Endothelial cell of umbilical vein (primary cell): ENCODE data around the gene NT5C1A. TPM values are rescaled to one million over a fixed set of nuclear protein-coding genes. Genes with fewer than 3 reads are reported as not detected.

Experiments
- BruUV-seq: library from RNA; stranded (reverse); fragments of 400-500 nt; replicated peaks from 2 replicates; lab custom pipeline; 2021; lab: Mats Ljungman, UMichigan
- CTCF ChIA-PET: fragments of 300-600, 350-600 bp; sonication (Branson Sonifier 250); formaldehyde crosslinking; loops from one replicate; lab custom pipeline; 2021; ENCODE audit warnings: antibody characterized with exemption, inconsistent platforms; lab: Charles Lee
- POLR2A ChIA-PET: fragments of 300-600, 350-600 bp; sonication (Branson Sonifier 250); formaldehyde crosslinking; loops from one replicate; lab custom pipeline; 2021; ENCODE audit warnings: antibody characterized with exemption, inconsistent platforms; lab: Charles Lee
- DNase-seq: peaks from one replicate; pipeline ENCODE4 v3.0.0-alpha.2; 2011; ENCODE audit warnings: low read depth, low spot score
- FAIRE-seq: peaks from 2 replicates; lab custom pipeline; 2011; peaks lifted over from hg19 to GRCh38; lab: Jason Lieb, UNC
- H2AFZ ChIP-seq: 2 replicates; pipeline ENCODE4 v1.6.0; 2012; ENCODE audit warnings: low read depth, low read length, control low read depth, inconsistent platforms
- H3K27ac ChIP-seq: 2 replicates; pipeline ENCODE4 v1.5.1; 2011; ENCODE audit warnings: low read depth, mild to moderate bottlenecking, control low read depth, low read length, moderate library complexity; ENCODE audit not compliant: insufficient read depth
- H3K27me3 ChIP-seq, 2 experiments: 2 replicates each; pipeline versions ENCODE4 v1.6.0 to v1.6.1; 2011; ENCODE audit warnings: low read length in 2 of 2, mixed read lengths in 1 of 2; ENCODE audit not compliant: control insufficient read depth in 2 of 2, insufficient read depth in 2 of 2
- H3K36me3 ChIP-seq, 2 experiments: 2 replicates in 1 of 2; 3 replicates in 1 of 2; pipeline ENCODE4 v1.5.1; 2011; ENCODE audit warnings: low read length in 2 of 2, mild to moderate bottlenecking in 1 of 2, moderate library complexity in 1 of 2; ENCODE audit not compliant: control insufficient read depth in 2 of 2, insufficient read depth in 2 of 2; ENCODE audit errors: extremely low read depth in 1 of 2
- H3K4me1 ChIP-seq: 3 replicates; pipeline ENCODE4 v1.5.1; 2011; ENCODE audit warnings: mild to moderate bottlenecking, low read length; ENCODE audit not compliant: control insufficient read depth, insufficient read depth; ENCODE audit errors: extremely low read depth
- H3K4me2 ChIP-seq: 2 replicates; pipeline ENCODE4 v1.6.1; 2011; ENCODE audit warnings: low read length, control low read depth, mixed read lengths; ENCODE audit not compliant: insufficient read depth
- H3K4me3 ChIP-seq, 3 experiments: fragments of 200-600 bp in 1 of 3; sonication (generic), shearing (Covaris generic) in 1 of 3; replicated peaks in 1 of 3; 2 replicates each; pipeline ENCODE4 v1.5.1; 2011 to 2016; ENCODE audit warnings: control low read depth in 3 of 3, low read length in 3 of 3, mild to moderate bottlenecking in 2 of 3, inconsistent platforms in 1 of 3, low read depth in 1 of 3, moderate library complexity in 1 of 3; ENCODE audit not compliant: insufficient read depth in 1 of 3
- H3K79me2 ChIP-seq: 2 replicates; pipeline ENCODE4 v1.6.0; 2012; ENCODE audit warnings: low read length, inconsistent platforms; ENCODE audit not compliant: control insufficient read depth, insufficient read depth
- H3K9ac ChIP-seq: replicated peaks from 2 replicates; pipeline ENCODE3; 2011; ENCODE audit warnings: low read length, control low read depth; ENCODE audit not compliant: insufficient read depth; ENCODE audit errors: extremely low read depth
- H3K9me1 ChIP-seq: replicated peaks from 3 replicates; pipeline ENCODE4 v1.6.0; 2011; ENCODE audit warnings: mild to moderate bottlenecking, low read length; ENCODE audit not compliant: control insufficient read depth, insufficient read depth; ENCODE audit errors: extremely low read depth
- H3K9me3 ChIP-seq: replicated peaks from 2 replicates; pipeline ENCODE4 v1.5.1; 2012; ENCODE audit warnings: low read length, inconsistent platforms; ENCODE audit not compliant: control insufficient read depth, insufficient read depth
- H4K20me1 ChIP-seq: replicated peaks from 2 replicates; pipeline ENCODE3; 2011; ENCODE audit warnings: mild to moderate bottlenecking, low read length; ENCODE audit not compliant: control insufficient read depth, insufficient read depth; ENCODE audit errors: extremely low read depth
- CTCF ChIP-seq, 2 donors: IDR thresholded peaks; 1 replicate in 1 of 2; 2 replicates in 1 of 2; pipeline ENCODE4 v1.5.1; 2011; ENCODE audit warnings: low read length in 2 of 2, mild to moderate bottlenecking in 2 of 2, moderate library complexity in 2 of 2, control low read depth in 1 of 2, inconsistent platforms in 1 of 2, low read depth in 1 of 2; ENCODE audit not compliant: insufficient read depth in 1 of 2; ENCODE audit errors: extremely low read depth in 1 of 2
- EZH2 ChIP-seq: IDR thresholded peaks from 2 replicates; pipeline ENCODE4 v1.6.1; 2012; ENCODE audit warnings: borderline replicate concordance, low read depth, mild to moderate bottlenecking, moderate library complexity, low read length, inconsistent platforms; ENCODE audit not compliant: severe bottlenecking
- FOS ChIP-seq: IDR thresholded peaks from 2 replicates; pipeline ENCODE4 v1.6.1; 2011; ENCODE audit warnings: mild to moderate bottlenecking, low read length, moderate library complexity, borderline replicate concordance; ENCODE audit not compliant: insufficient read depth
- GATA2 ChIP-seq: IDR thresholded peaks from 2 replicates; pipeline ENCODE4 v1.7.0; 2011; ENCODE audit warnings: low read depth, mild to moderate bottlenecking, moderate library complexity, mixed read lengths, low read length; ENCODE audit not compliant: insufficient read length, insufficient read depth
- JUN ChIP-seq: IDR thresholded peaks from 2 replicates; pipeline ENCODE4 v1.6.1; 2011; ENCODE audit warnings: borderline replicate concordance, low read depth; ENCODE audit not compliant: insufficient read length, insufficient read depth
- MAX ChIP-seq: IDR thresholded peaks from 2 replicates; pipeline ENCODE4 v1.6.1; 2011; ENCODE audit not compliant: insufficient read depth, insufficient read length
- MYC ChIP-seq: IDR thresholded peaks from one replicate; pipeline ENCODE4 v1.6.1; 2011; ENCODE audit warnings: mild to moderate bottlenecking, low read depth, low read length
- POLR2A ChIP-seq: IDR thresholded peaks from 2 replicates; pipeline ENCODE4 v1.6.1; 2012; ENCODE audit warnings: low read depth, mild to moderate bottlenecking, control low read depth, low read length
- POLR2AphosphoS5 ChIP-seq: IDR thresholded peaks from 2 replicates; pipeline ENCODE4 v1.6.1; 2012; ENCODE audit warnings: low read depth, mild to moderate bottlenecking, control low read depth, low read length, moderate library complexity; ENCODE audit not compliant: insufficient read depth
- dilution Hi-C: fragments of 300-500 bp; cut with MboI; formaldehyde crosslinking; loops from one replicate; pipeline ENCODE4 v1.15.0; 2019; ENCODE audit warnings: low sequenced_read_pairs; ENCODE audit not compliant: extremely low pct_ligation_motif_present
- intact Hi-C: fragments of 100-400 bp; cut with micrococcal nuclease; formaldehyde crosslinking; loops from one replicate; pipeline ENCODE4 v1.10.0; 2022
- polyA plus RNA-seq, 4 experiments: library from polyadenylated mRNA; depleted of rRNA in 3 of 4; stranded (reverse) in 3 of 4; unstranded in 1 of 4; fragments of >200 nt; gene quantifications; 2 replicates each; pipeline versions ENCODE4 v1.2.1 to v1.2.3, GENCODE V29; 2011 to 2012; ENCODE audit warnings: missing spikeins in 1 of 4
- total RNA-seq: library from RNA; stranded (reverse); gene quantifications from 2 replicates; pipeline ENCODE4 v1.2.3, GENCODE V29; 2021

The NT5C1A gene
- total and polyA plus RNA-seq, 2 donors (not counting 3 experiments of a cell fraction or from before 2014, with no cell fraction given), result not detected

DNA sequence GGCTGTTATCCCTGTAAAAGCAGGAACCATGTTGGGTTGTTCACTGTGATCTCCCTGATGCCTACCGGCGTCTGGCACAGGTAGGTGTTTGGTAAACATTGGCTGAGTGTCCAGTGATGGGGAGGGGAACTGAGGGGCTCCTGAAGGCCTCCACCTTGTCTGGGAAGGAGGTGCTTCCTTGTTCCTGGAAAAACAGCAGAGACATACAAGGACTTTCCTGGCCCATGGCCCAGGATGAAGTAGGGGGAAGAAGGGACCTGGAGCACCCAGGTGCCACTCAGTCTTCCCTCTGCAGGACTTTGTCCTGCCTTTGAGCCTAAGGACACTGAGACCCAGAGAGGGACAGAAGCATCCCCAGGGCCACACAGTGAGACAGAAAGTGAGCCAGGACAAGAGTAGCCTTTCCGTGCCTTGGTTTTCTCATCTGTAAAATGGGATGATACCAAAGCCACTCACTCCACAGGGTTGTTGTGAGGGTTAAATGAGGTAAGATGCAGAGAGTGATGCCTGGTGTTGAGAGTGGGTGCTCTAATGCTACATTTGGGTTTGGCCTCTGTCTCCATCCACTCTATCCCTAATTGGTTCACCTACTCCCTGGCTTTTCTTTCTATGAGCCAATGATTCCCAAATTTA lies 26.4 kb downstream of the NT5C1A start:
- H3K36me3 ChIP-seq, result no peaks in the 10 kb centered on the region
- CTCF ChIA-PET, result interaction anchor here (3.2 kb wide), 1 partner anchor 12 kb away, joined by 39 read pairs; no protein-coding TSS in a partner anchor
- H3K4me2 ChIP-seq, result no peak overlapping the region
- H3K9me3 ChIP-seq, result no peaks in the 10 kb centered on the region
- H4K20me1 ChIP-seq, result no peaks in the 10 kb centered on the region
- peaks cover 16 to 26% of the 10 kb centered on the region in 2 experiments for H3K27me3 ChIP-seq
- no peak overlapping the region for H3K4me3 ChIP-seq
- H3K9ac ChIP-seq, result no peak overlapping the region
- POLR2A ChIA-PET, result no interaction called here
- dilution Hi-C loops (no loop called here), intact Hi-C loops (no loop called here)
- no peaks in the 10 kb centered on the region for H3K9me1 ChIP-seq
- BruUV-seq, result no TSS peak
- H2AFZ ChIP-seq, result no peak overlapping the region
- H3K27ac ChIP-seq, result no peak overlapping the region
- DNase-seq (no peak), FAIRE-seq (no peak)
- H3K79me2 ChIP-seq, result no peaks in the 10 kb centered on the region
- TF ChIP-seq JUN (no peak), POLR2AphosphoS5 (no peak), MAX (no peak), GATA2 (no peak), CTCF (IDR thresholded peaks at IDR 0.05; ENCODE audit: extremely low read depth in 1 of 2, insufficient read depth in 1 of 2, low read depth in 1 of 2, low read length in 2 of 2) (no peak), EZH2 (no peak), POLR2A (no peak), MYC (no peak), FOS (no peak)
- no peaks in the 10 kb centered on the region for H3K4me1 ChIP-seq
